CD14-positive monocyte (primary cell): ENCODE data around the gene MET. TPM values are rescaled to one million over a fixed set of nuclear protein-coding genes. Genes with fewer than 3 reads are reported as not detected.
"Not testable (repeated sequence)": the region's sequence is repeated elsewhere in the genome, so short reads cannot be mapped to it uniquely, and the experiment has no call there.

Experiments
- DNase-seq, 3 donors: peaks; one replicate each; pipeline ENCODE4 v3.0.0-alpha.2; 2011 to 2022
- H2AFZ ChIP-seq: 2 replicates; pipeline ENCODE4 v1.6.0; 2012; ENCODE audit warnings: mild to moderate bottlenecking, low read depth, low read length, inconsistent platforms; ENCODE audit not compliant: insufficient read depth, poor library complexity, severe bottlenecking
- H3K27ac ChIP-seq, 2 donors: 1 replicate in 1 of 2; 2 replicates in 1 of 2; pipeline ENCODE4 v1.5.1; 2012 to 2013; ENCODE audit warnings: low read length in 2 of 2, control low read depth in 1 of 2, inconsistent platforms in 1 of 2, low read depth in 1 of 2, mild to moderate bottlenecking in 1 of 2
- H3K27me3 ChIP-seq, 2 donors: one replicate each; pipeline versions ENCODE4 v1.6.0 to v1.6.1; 2011 to 2013; ENCODE audit warnings: low read length in 2 of 2; ENCODE audit not compliant: control insufficient read depth in 2 of 2, insufficient read depth in 2 of 2
- H3K36me3 ChIP-seq, 2 donors: replicated peaks in 1 of 2; 1 replicate in 1 of 2; 2 replicates in 1 of 2; pipeline versions ENCODE4 v1.5.1 to v1.6.1; 2012 to 2013; ENCODE audit warnings: low read length in 2 of 2, control low read depth in 1 of 2, inconsistent platforms in 1 of 2, mild to moderate bottlenecking in 1 of 2; ENCODE audit not compliant: insufficient read depth in 2 of 2, control insufficient read depth in 1 of 2
- H3K4me1 ChIP-seq, 2 donors: 1 replicate in 1 of 2; 2 replicates in 1 of 2; pipeline versions ENCODE4 v1.5.1 to v1.6.1; 2012 to 2013; ENCODE audit warnings: low read length in 2 of 2, control low read depth in 1 of 2, inconsistent platforms in 1 of 2, mild to moderate bottlenecking in 1 of 2, moderate library complexity in 1 of 2; ENCODE audit not compliant: insufficient read depth in 2 of 2, control insufficient read depth in 1 of 2
- H3K4me2 ChIP-seq: replicated peaks from 2 replicates; pipeline ENCODE3; 2012; ENCODE audit warnings: low read length, moderate library complexity, mild to moderate bottlenecking; ENCODE audit not compliant: poor library complexity, severe bottlenecking; ENCODE audit errors: extremely low read depth
- H3K4me3 ChIP-seq, 3 experiments: fragments of 200-600 bp in 1 of 3; sonication (generic) in 1 of 3; replicated peaks in 1 of 3; 1 replicate in 2 of 3; 2 replicates in 1 of 3; pipeline ENCODE4 v1.5.1; 2011 to 2013; ENCODE audit warnings: low read length in 3 of 3, mild to moderate bottlenecking in 3 of 3, control low read depth in 2 of 3, low read depth in 2 of 3, inconsistent platforms in 1 of 3, moderate library complexity in 1 of 3
- H3K79me2 ChIP-seq: 2 replicates; pipeline ENCODE4 v1.6.0; 2012; ENCODE audit warnings: mild to moderate bottlenecking, control low read depth, inconsistent platforms, low read length, moderate library complexity; ENCODE audit not compliant: insufficient read depth
- H3K9ac ChIP-seq: 2 replicates; pipeline ENCODE4 v1.6.0; 2017; ENCODE audit warnings: low read length, mild to moderate bottlenecking; ENCODE audit not compliant: insufficient read depth, poor library complexity, severe bottlenecking
- H3K9me3 ChIP-seq, 2 donors: replicated peaks in 1 of 2; 1 replicate in 1 of 2; 2 replicates in 1 of 2; pipeline versions ENCODE4 v1.5.1 to v1.6.1; 2012 to 2013; ENCODE audit warnings: low read length in 2 of 2, control low read depth in 1 of 2; ENCODE audit not compliant: control insufficient read depth in 1 of 2, insufficient read depth in 1 of 2
- H4K20me1 ChIP-seq: 2 replicates; pipeline ENCODE4 v1.6.0; 2012; ENCODE audit warnings: mild to moderate bottlenecking, low read length, control low read depth, moderate library complexity; ENCODE audit not compliant: insufficient read depth
- H3K27ac Mint-ChIP-seq, 7 donors: one replicate each; pipeline ENCODE4 v1.8.0; 2020; ENCODE audit warnings: mild to moderate bottlenecking in 7 of 7, mixed read lengths in 7 of 7, moderate library complexity in 6 of 7, inconsistent platforms in 2 of 7
- H3K27me3 Mint-ChIP-seq, 3 donors: one replicate each; pipeline ENCODE4 v1.8.0; 2021 to 2022; ENCODE audit warnings: low read depth in 3 of 3, mild to moderate bottlenecking in 3 of 3, mixed read lengths in 3 of 3, moderate library complexity in 3 of 3, inconsistent platforms in 1 of 3
- H3K36me3 Mint-ChIP-seq, 2 donors: one replicate each; pipeline ENCODE4 v1.8.0; 2020; ENCODE audit warnings: mixed read lengths in 2 of 2, inconsistent platforms in 1 of 2, mild to moderate bottlenecking in 1 of 2
- H3K4me1 Mint-ChIP-seq: one replicate; pipeline ENCODE4 v1.8.0; 2020; ENCODE audit warnings: mild to moderate bottlenecking, mixed read lengths
- H3K4me3 Mint-ChIP-seq, 2 donors: one replicate each; pipeline ENCODE4 v1.8.0; 2020; ENCODE audit warnings: mild to moderate bottlenecking in 2 of 2, mixed read lengths in 2 of 2, moderate library complexity in 1 of 2
- H3K9me3 Mint-ChIP-seq, 7 donors: one replicate each; pipeline ENCODE4 v1.8.0; 2020 to 2022; ENCODE audit warnings: mixed read lengths in 7 of 7, mild to moderate bottlenecking in 6 of 7, moderate library complexity in 6 of 7, inconsistent platforms in 2 of 7
- whole genome bisulfite sequencing: methylation state at CpG from one replicate; pipeline ENCODE4 v1.1.5; 2013; ENCODE audit warnings: missing lambda C conversion rate; ENCODE audit not compliant: insufficient coverage; 5-methylcytosine and 5-hydroxymethylcytosine counted together
- intact Hi-C, 2 donors: fragments of 100-400 bp; cut with micrococcal nuclease; formaldehyde crosslinking; loops; one replicate each; pipeline versions ENCODE4 v1.15.0 to v1.15.1; 2023
- polyA plus RNA-seq, 3 donors: library from polyadenylated mRNA; depleted of rRNA in 1 of 3; unstranded in 2 of 3; stranded (reverse) in 1 of 3; fragments of 300-500 nt in 2 of 3; fragments of >200 nt in 1 of 3; fragmentation: Illumina TruSeq in 2 of 3; gene quantifications; 1 replicate in 2 of 3; 2 replicates in 1 of 3; pipeline ENCODE4 v1.2.3, GENCODE V29; 2012 to 2021
- TF ChIP-seq, protein P1 (sequence below): fragments of 200-600 bp; IDR thresholded peaks from one replicate; pipeline ENCODE4 v1.8.0; 2022; ENCODE audit warnings: antibody characterized with exemption, mild to moderate bottlenecking

The MET gene
- polyA plus RNA-seq, 3 donors, result not detected

DNA sequence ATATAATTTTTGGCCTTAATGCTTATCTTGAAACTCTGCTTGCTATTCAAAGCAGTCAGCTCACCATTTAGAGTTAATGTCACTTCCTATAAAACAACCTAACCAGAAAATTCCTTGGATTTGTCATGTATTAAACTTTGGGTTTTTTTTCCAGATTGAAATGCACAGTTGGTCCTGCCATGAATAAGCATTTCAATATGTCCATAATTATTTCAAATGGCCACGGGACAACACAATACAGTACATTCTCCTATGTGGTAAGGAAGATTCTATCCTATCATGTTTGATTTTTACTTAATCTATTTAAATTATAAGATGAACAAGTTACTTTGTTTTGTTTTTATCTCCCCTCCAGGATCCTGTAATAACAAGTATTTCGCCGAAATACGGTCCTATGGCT, 85.3 kb downstream of the MET start:
- Histone ChIP-seq H3K27ac (no peak overlapping the region), H3K36me3 (no peaks in the 10 kb centered on the region), H3K4me1 (no peaks in the 10 kb centered on the region), H2AFZ (no peak overlapping the region), H3K4me2 (no peak overlapping the region), H4K20me1 (no peaks in the 10 kb centered on the region), H3K79me2 (no peaks in the 10 kb centered on the region), H3K9ac (no peak overlapping the region), H3K4me3 (no peak overlapping the region), H3K9me3 (no peaks in the 10 kb centered on the region), H3K27me3 (no peaks in the 10 kb centered on the region)
- no peak overlapping the region for H3K27ac Mint-ChIP-seq
- no peaks in the 10 kb centered on the region for H3K9me3 Mint-ChIP-seq
- peaks cover 0 to 2% (median 1%) of the 10 kb centered on the region in 3 donors for H3K27me3 Mint-ChIP-seq
- WGBS, result no CpG with 5 or more reads among the region's 4 CpGs
- no peak overlapping the region for H3K4me3 Mint-ChIP-seq
- TF ChIP-seq, protein P1, sequence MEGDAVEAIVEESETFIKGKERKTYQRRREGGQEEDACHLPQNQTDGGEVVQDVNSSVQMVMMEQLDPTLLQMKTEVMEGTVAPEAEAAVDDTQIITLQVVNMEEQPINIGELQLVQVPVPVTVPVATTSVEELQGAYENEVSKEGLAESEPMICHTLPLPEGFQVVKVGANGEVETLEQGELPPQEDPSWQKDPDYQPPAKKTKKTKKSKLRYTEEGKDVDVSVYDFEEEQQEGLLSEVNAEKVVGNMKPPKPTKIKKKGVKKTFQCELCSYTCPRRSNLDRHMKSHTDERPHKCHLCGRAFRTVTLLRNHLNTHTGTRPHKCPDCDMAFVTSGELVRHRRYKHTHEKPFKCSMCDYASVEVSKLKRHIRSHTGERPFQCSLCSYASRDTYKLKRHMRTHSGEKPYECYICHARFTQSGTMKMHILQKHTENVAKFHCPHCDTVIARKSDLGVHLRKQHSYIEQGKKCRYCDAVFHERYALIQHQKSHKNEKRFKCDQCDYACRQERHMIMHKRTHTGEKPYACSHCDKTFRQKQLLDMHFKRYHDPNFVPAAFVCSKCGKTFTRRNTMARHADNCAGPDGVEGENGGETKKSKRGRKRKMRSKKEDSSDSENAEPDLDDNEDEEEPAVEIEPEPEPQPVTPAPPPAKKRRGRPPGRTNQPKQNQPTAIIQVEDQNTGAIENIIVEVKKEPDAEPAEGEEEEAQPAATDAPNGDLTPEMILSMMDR, result no peak
- intact Hi-C loops, result no loop called here
- H3K4me1 Mint-ChIP-seq, result no peaks in the 10 kb centered on the region
- H3K36me3 Mint-ChIP-seq, result no peaks in the 10 kb centered on the region
- no peak for DNase-seq

DNA sequence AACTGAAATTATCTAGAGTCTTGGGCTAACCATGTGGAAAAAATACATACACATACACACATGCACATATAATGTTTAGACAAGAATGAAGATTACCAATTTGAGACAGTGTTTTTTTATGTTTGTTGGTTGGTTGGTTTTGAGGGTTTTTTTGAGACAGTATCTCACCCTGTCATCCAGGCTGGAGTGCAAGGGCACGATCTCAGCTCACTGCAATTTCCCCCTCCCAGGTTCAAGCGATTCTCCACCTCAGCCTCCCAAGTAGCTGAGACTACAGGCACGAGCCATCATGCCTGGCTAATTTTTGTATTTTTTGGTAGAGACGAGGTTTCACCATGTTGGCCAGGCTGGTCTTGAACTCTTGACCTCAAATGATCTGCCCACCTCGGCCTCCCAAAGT, 87.6 kb downstream of the MET start:
- H2AFZ ChIP-seq, H3K27me3 ChIP-seq, H3K4me1 Mint-ChIP-seq, H3K9me3 ChIP-seq, H3K4me3 ChIP-seq, H3K79me2 ChIP-seq, DNase-seq, H3K4me1 ChIP-seq, H4K20me1 ChIP-seq, H3K36me3 ChIP-seq, H3K27ac Mint-ChIP-seq, H3K9me3 Mint-ChIP-seq, H3K36me3 Mint-ChIP-seq, H3K4me2 ChIP-seq, H3K27me3 Mint-ChIP-seq, H3K4me3 Mint-ChIP-seq, H3K9ac ChIP-seq, intact Hi-C loops, H3K27ac ChIP-seq: not testable (repeated sequence)
- WGBS, result 97% methylated on average over 3 of the region's 5 CpGs
